Smooth muscle cell (in vitro differentiated cells): ENCODE results near the gene VPS52. TPM values are rescaled to one million over a fixed set of nuclear protein-coding genes. Genes with fewer than 3 reads are reported as not detected.
"Not testable (repeated sequence)": the region's sequence is repeated elsewhere in the genome, so short reads cannot be mapped to it uniquely, and the experiment has no call there.

Experiments
- DNase-seq: peaks from one replicate; lab custom pipeline; 2025; ENCODE audit not compliant: unreplicated experiment; lab: John Stamatoyannopoulos, UW
- H2AFZ ChIP-seq: fragments of 200-600 bp; sonication (generic); 2 replicates; pipeline ENCODE4 v1.6.0; 2016; ENCODE audit warnings: antibody characterized with exemption, low read depth, mild to moderate bottlenecking
- H3F3A ChIP-seq: fragments of 200-600 bp; sonication (generic); 2 replicates; pipeline ENCODE4 v1.6.0; 2017; ENCODE audit warnings: antibody characterized with exemption, low read depth
- H3K27ac ChIP-seq: fragments of 200-600 bp; sonication (generic); 2 replicates; pipeline ENCODE4 v1.5.1; 2016; ENCODE audit warnings: low read depth, mild to moderate bottlenecking
- H3K27me3 ChIP-seq: fragments of 200-600 bp; sonication (generic); 2 replicates; pipeline ENCODE4 v1.6.1; 2016; ENCODE audit warnings: low read depth, mild to moderate bottlenecking
- H3K36me3 ChIP-seq: fragments of 200-600 bp; sonication (generic); 2 replicates; pipeline ENCODE4 v1.5.1; 2016; ENCODE audit warnings: low read depth
- H3K4me1 ChIP-seq: fragments of 200-600 bp; sonication (generic); 2 replicates; pipeline ENCODE4 v1.5.1; 2016; ENCODE audit warnings: low read depth
- H3K4me2 ChIP-seq: fragments of 200-600 bp; sonication (generic); 2 replicates; pipeline ENCODE4 v1.6.0; 2016; ENCODE audit warnings: mild to moderate bottlenecking
- H3K4me3 ChIP-seq: fragments of 200-600 bp; sonication (generic); 2 replicates; pipeline ENCODE4 v1.5.1; 2016; ENCODE audit warnings: mild to moderate bottlenecking
- H3K79me2 ChIP-seq: fragments of 200-600 bp; sonication (generic); 2 replicates; pipeline ENCODE4 v1.6.0; 2016; ENCODE audit warnings: low read depth, mild to moderate bottlenecking
- H3K9ac ChIP-seq: fragments of 200-600 bp; sonication (generic); 2 replicates; pipeline ENCODE4 v1.6.0; 2016; ENCODE audit warnings: low read depth
- H3K9me3 ChIP-seq: fragments of 200-600 bp; sonication (generic); replicated peaks from 2 replicates; pipeline ENCODE4 v1.5.1; 2016; ENCODE audit warnings: low read depth
- H4K20me1 ChIP-seq: fragments of 200-600 bp; sonication (generic); 2 replicates; pipeline ENCODE4 v1.6.0; 2016; ENCODE audit warnings: low read depth
- WGBS: methylation state at CpG from one replicate; pipeline ENCODE4 v1.1.7; 2016; ENCODE audit warnings: low lambda C conversion rate; 5-methylcytosine and 5-hydroxymethylcytosine counted together
- polyA plus RNA-seq: library from polyadenylated mRNA; unstranded; fragments of >200 nt; fragmentation: Nextera tagmentation; extraction: Ambion mirVana; gene quantifications from 2 replicates; pipeline ENCODE4 v1.2.1, GENCODE V29; 2016
- total RNA-seq: library from RNA; depleted of rRNA; stranded (reverse); fragments of >200 nt; gene quantifications from 2 replicates; pipeline ENCODE4 v1.2.3, GENCODE V29; 2014
- TF ChIP-seq, protein P1 (sequence below): fragments of 200-600 bp; sonication (generic); IDR thresholded peaks from 2 replicates; pipeline ENCODE4 v1.5.1; 2017; ENCODE audit warnings: borderline replicate concordance, mild to moderate bottlenecking, antibody characterized with exemption; ENCODE audit not compliant: insufficient read depth, poor library complexity, severe bottlenecking

The VPS52 gene
- total and polyA plus RNA-seq, 2 experiments from 2014 or later, result 22.6 to 34.7 TPM

DNA sequence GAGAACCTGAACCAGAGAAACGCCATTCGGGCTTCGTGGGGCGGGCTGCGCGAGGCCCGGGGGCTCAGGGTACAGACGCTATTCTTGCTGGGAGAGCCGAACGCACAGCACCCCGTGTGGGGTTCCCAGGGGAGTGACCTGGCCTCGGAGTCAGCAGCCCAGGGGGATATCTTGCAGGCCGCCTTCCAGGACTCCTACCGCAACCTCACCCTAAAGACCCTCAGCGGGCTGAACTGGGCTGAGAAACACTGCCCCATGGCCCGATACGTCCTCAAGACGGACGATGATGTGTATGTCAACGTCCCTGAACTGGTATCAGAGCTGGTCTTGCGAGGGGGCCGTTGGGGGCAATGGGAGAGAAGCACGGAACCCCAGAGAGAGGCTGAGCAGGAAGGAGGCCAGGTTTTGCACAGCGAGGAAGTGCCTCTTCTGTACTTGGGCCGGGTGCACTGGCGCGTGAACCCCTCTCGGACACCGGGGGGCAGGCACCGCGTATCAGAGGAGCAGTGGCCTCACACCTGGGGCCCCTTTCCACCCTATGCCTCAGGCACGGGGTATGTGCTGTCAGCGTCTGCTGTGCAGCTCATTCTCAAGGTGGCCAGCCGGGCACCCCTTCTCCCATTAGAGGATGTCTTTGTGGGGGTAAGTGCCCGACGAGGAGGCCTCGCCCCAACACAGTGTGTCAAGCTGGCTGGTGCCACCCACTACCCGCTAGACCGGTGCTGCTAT, 6.2 kb upstream of the VPS52 start:
- H3K4me1 ChIP-seq, result peaks cover 40% of the 10 kb centered on the region
- no peak overlapping the region for H3K9ac ChIP-seq
- H2AFZ ChIP-seq, result no peak overlapping the region
- H3K4me2 ChIP-seq, result peak overlapping the region; percentile 86
- no peaks in the 10 kb centered on the region for H3K27me3 ChIP-seq
- no peaks in the 10 kb centered on the region for H3K36me3 ChIP-seq
- H3K4me3 ChIP-seq, result peak overlapping the region; percentile 57
- no peak for DNase-seq
- H3K9me3 ChIP-seq, result no peaks in the 10 kb centered on the region
- peak overlapping the region; percentile 85 for H3K27ac ChIP-seq
- TF ChIP-seq, protein P1, sequence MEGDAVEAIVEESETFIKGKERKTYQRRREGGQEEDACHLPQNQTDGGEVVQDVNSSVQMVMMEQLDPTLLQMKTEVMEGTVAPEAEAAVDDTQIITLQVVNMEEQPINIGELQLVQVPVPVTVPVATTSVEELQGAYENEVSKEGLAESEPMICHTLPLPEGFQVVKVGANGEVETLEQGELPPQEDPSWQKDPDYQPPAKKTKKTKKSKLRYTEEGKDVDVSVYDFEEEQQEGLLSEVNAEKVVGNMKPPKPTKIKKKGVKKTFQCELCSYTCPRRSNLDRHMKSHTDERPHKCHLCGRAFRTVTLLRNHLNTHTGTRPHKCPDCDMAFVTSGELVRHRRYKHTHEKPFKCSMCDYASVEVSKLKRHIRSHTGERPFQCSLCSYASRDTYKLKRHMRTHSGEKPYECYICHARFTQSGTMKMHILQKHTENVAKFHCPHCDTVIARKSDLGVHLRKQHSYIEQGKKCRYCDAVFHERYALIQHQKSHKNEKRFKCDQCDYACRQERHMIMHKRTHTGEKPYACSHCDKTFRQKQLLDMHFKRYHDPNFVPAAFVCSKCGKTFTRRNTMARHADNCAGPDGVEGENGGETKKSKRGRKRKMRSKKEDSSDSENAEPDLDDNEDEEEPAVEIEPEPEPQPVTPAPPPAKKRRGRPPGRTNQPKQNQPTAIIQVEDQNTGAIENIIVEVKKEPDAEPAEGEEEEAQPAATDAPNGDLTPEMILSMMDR, result no peak
- peaks cover 28% of the 10 kb centered on the region for H3K79me2 ChIP-seq
- peaks cover 35% of the 10 kb centered on the region for H3F3A ChIP-seq
- H4K20me1 ChIP-seq, result peaks cover 37% of the 10 kb centered on the region
- 54% methylated on average over 39 of the region's 39 CpGs for WGBS

DNA sequence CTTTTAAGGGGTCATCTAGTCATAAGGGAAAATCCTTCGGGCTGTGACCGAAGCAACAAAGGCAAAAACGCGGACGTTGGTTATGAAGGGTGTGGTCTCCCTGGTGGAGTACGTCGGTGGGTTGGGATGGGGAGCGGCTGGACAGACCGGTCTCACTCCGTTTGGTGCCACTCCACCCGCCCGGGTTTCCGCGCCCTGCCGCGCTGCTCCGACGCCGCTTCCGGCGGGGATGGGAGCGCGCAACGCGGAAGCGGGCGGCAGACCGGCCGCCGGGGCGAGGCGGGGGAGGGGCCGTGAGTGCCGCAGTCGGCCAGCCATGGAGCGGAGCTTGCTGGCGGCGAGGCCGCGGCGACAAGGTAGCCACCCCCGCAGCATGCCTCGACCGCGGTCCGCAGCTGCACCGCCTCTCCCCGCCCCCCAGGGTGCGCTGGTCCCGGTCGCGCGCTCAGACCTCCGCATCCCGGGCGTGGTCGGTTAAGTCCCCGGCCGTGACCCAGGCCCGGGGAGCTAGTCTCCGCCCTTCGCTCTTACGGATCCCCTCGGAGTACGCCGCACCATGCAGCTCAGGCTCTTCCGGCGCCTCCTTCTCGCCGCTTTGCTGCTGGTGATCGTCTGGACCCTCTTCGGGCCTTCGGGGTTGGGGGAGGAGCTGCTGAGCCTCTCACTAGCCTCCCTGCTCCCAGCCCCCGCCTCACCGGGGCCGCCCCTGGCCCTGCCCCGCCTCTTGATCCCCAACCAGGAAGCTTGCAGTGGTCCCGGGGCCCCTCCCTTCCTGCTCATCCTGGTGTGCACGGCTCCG, 5.4 kb upstream of the VPS52 start, which contains the start of gene B3GALT4:
B3GALT4 (plus strand) TSS at position 260 of the 799 bp plus-strand sequence; CDS start at position 557, 297 bp downstream.
- Histone ChIP-seq H3K27ac (peak within 1 kb of the TSS; percentile 85), H4K20me1 (peaks cover 45% of the 10 kb centered on the region), H2AFZ (no peak within 1 kb of the TSS), H3K4me2 (peak within 1 kb of the TSS; percentile 86), H3K4me3 (peak within 1 kb of the TSS; percentile 57), H3K9ac (no peak within 1 kb of the TSS), H3K27me3 (no peaks in the 10 kb centered on the region), H3F3A (peaks cover 42% of the 10 kb centered on the region), H3K79me2 (peaks cover 35% of the 10 kb centered on the region), H3K4me1 (peaks cover 42% of the 10 kb centered on the region), H3K36me3 (no peaks in the 10 kb centered on the region), H3K9me3 (no peaks in the 10 kb centered on the region)
- DNase-seq, result peak; percentile 68
- TF ChIP-seq, protein P1, result peak; percentile 55
- 1% methylated on average over 55 of the region's 80 CpGs for WGBS

DNA sequence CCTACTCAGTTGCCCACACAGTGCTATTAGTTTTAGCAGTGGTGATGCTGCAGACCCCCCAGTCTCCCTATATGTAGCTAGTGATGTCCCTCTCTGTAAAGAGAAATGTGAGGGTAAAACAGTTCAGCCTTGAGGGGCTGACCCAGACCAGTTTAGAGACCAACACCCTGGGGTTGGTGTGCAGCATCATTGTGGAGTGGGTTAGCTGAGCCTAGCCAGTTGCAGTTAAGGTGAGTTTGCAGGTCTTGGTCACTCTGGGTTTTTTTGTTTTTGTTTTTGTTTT, 4.8 kb upstream of the VPS52 start:
- DNase-seq, result no peak
- H3K4me1 ChIP-seq, result peaks cover 42% of the 10 kb centered on the region
- peaks cover 45% of the 10 kb centered on the region for H4K20me1 ChIP-seq
- TF ChIP-seq, protein P1, result no peak
- H3K27ac ChIP-seq, result peak overlapping the region; percentile 85
- H3K4me2 ChIP-seq, result peak overlapping the region; percentile 86
- H3K36me3 ChIP-seq, result no peaks in the 10 kb centered on the region
- no peak overlapping the region for H2AFZ ChIP-seq
- no peak overlapping the region for H3K9ac ChIP-seq
- peak overlapping the region; percentile 57 for H3K4me3 ChIP-seq
- peaks cover 37% of the 10 kb centered on the region for H3K79me2 ChIP-seq
- no peaks in the 10 kb centered on the region for H3K27me3 ChIP-seq
- peaks cover 43% of the 10 kb centered on the region for H3F3A ChIP-seq
- no peaks in the 10 kb centered on the region for H3K9me3 ChIP-seq

DNA sequence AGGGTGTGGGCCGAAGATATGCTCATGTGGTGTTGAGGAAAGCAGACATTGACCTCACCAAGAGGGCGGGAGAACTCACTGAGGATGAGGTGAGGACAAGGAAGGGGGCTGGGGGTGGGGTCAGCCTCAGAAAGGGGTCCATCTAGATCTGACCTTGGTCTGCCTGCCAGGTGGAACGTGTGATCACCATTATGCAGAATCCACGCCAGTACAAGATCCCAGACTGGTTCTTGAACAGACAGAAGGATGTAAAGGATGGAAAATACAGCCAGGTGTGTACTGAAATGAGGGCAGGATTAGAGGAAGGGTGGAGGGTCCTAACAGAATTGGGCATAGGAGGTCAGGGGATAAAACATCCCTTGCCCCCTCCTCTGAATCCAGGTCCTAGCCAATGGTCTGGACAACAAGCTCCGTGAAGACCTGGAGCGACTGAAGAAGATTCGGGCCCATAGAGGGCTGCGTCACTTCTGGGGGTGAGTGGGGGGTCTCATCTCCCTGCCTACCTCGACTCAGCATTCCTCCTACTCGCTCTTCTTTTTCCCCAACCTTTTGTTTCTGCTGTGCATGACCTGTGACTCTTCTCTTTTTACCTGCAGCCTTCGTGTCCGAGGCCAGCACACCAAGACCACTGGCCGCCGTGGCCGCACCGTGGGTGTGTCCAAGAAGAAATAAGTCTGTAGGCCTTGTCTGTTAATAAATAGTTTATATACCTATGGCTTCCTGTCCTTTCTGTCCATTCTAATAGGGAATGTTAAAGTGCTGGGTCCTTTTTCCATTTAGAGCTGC, 4.3 kb upstream of the VPS52 start:
- H3K4me2 ChIP-seq, result peak overlapping the region; percentile 86

More for the DNA sequence above, 4.3 kb upstream of the VPS52 start:
- Histone ChIP-seq H3K4me1 (peaks cover 43% of the 10 kb centered on the region), H3K27ac (peak overlapping the region; percentile 85), H3K79me2 (peaks cover 39% of the 10 kb centered on the region), H3F3A (peaks cover 43% of the 10 kb centered on the region), H3K4me3 (peak overlapping the region; percentile 57), H4K20me1 (peaks cover 45% of the 10 kb centered on the region)
- not testable (repeated sequence) for H3K36me3 ChIP-seq, DNase-seq, H3K27me3 ChIP-seq, H3K9ac ChIP-seq, H2AFZ ChIP-seq, H3K9me3 ChIP-seq
- 79% methylated on average over 16 of the region's 16 CpGs for WGBS
